Duodenal mucosa (tissue), 2 donors: ENCODE results near the gene INAFM2.
A peak's percentile ranks its signal among the peaks of the same experiment; 100 is the strongest.

Source experiments
- H3K27ac ChIP-seq: one replicate; pipeline ENCODE4 v1.7.0; 2013; ENCODE audit warnings: low read depth, low read length
- H3K27me3 ChIP-seq, 2 donors: one replicate each; pipeline ENCODE4 v1.7.0; 2013; ENCODE audit warnings: low read length in 2 of 2, control low read depth in 1 of 2; ENCODE audit not compliant: insufficient read depth in 2 of 2, control insufficient read depth in 1 of 2
- H3K36me3 ChIP-seq, 2 donors: one replicate each; pipeline ENCODE4 v1.7.0; 2013; ENCODE audit warnings: low read length in 2 of 2, control low read depth in 1 of 2; ENCODE audit not compliant: insufficient read depth in 2 of 2, control insufficient read depth in 1 of 2
- H3K4me1 ChIP-seq, 2 donors: one replicate each; pipeline ENCODE4 v1.7.0; 2013; ENCODE audit warnings: low read length in 2 of 2, control low read depth in 1 of 2; ENCODE audit not compliant: insufficient read depth in 2 of 2, control insufficient read depth in 1 of 2
- H3K4me3 ChIP-seq, 2 donors: one replicate each; pipeline ENCODE4 v1.7.0; 2013; ENCODE audit warnings: low read length in 2 of 2, low read depth in 1 of 2
- H3K9ac ChIP-seq, 2 donors: one replicate each; pipeline ENCODE4 v1.7.0; 2013; ENCODE audit warnings: low read length in 2 of 2, low read depth in 1 of 2
- H3K9me3 ChIP-seq, 2 donors: one replicate each; pipeline ENCODE4 v1.7.0; 2013; ENCODE audit warnings: low read length in 2 of 2, control low read depth in 1 of 2; ENCODE audit not compliant: control insufficient read depth in 1 of 2

INAFM2 gene

GRCh38 chr15:40367686-40368611, 44.5 kb downstream of the INAFM2 start:
- H3K4me1 ChIP-seq, result peaks cover 10 to 17% of the 10 kb centered on the region in 2 donors
- H3K27me3 ChIP-seq, result no peaks in the 10 kb centered on the region
- H3K27ac ChIP-seq, result no peak overlapping the region
- peak overlapping the region; percentile 58 for H3K4me3 ChIP-seq
- H3K9me3 ChIP-seq, result no peaks in the 10 kb centered on the region
- H3K36me3 ChIP-seq, result no peaks in the 10 kb centered on the region
- peak overlapping the region; percentile 15 to 59 for H3K9ac ChIP-seq

GRCh38 chr15:40368719-40369473, 45.4 kb downstream of the INAFM2 start:
- H3K9me3 ChIP-seq, result no peaks in the 10 kb centered on the region
- no peak overlapping the region for H3K4me3 ChIP-seq
- H3K36me3 ChIP-seq, result no peaks in the 10 kb centered on the region
- no peak overlapping the region for H3K27ac ChIP-seq
- H3K27me3 ChIP-seq, result no peaks in the 10 kb centered on the region
- peaks cover 10 to 17% of the 10 kb centered on the region in 2 donors for H3K4me1 ChIP-seq
- H3K9ac ChIP-seq, result no peak overlapping the region

GRCh38 chr15:40369474-40369869, 46.0 kb downstream of the INAFM2 start:
- H3K4me3 ChIP-seq, result no peak overlapping the region
- no peak overlapping the region for H3K27ac ChIP-seq
- no peak overlapping the region for H3K9ac ChIP-seq
- H3K27me3 ChIP-seq, result no peaks in the 10 kb centered on the region
- H3K36me3 ChIP-seq, result no peaks in the 10 kb centered on the region
- H3K4me1 ChIP-seq, result peaks cover 10 to 17% of the 10 kb centered on the region in 2 donors
- no peaks in the 10 kb centered on the region for H3K9me3 ChIP-seq

GRCh38 chr15:40369971-40370370, 46.5 kb downstream of the INAFM2 start:
- no peaks in the 10 kb centered on the region for H3K9me3 ChIP-seq
- H3K4me3 ChIP-seq, result no peak overlapping the region
- H3K36me3 ChIP-seq, result no peaks in the 10 kb centered on the region
- no peaks in the 10 kb centered on the region for H3K27me3 ChIP-seq
- H3K27ac ChIP-seq, result no peak overlapping the region
- H3K4me1 ChIP-seq, result peaks cover 10 to 17% of the 10 kb centered on the region in 2 donors
- H3K9ac ChIP-seq, result no peak overlapping the region

GRCh38 chr15:40372981-40373380, 49.5 kb downstream of the INAFM2 start:
- no peak overlapping the region for H3K27ac ChIP-seq
- H3K9ac ChIP-seq, result no peak overlapping the region
- no peaks in the 10 kb centered on the region for H3K27me3 ChIP-seq
- H3K9me3 ChIP-seq, result no peaks in the 10 kb centered on the region
- H3K36me3 ChIP-seq, result no peaks in the 10 kb centered on the region
- H3K4me1 ChIP-seq, result peaks cover 0 to 4% of the 10 kb centered on the region in 2 donors
- H3K4me3 ChIP-seq, result no peak overlapping the region
